Liver (tissue), 3 donors: ENCODE results near the gene FKBP5.
"Not testable (repeated sequence)": the region's sequence is repeated elsewhere in the genome, so short reads cannot be mapped to it uniquely, and the experiment has no call there.

Source experiments
- FOXA1 ChIP-seq: IDR thresholded peaks from 2 replicates; pipeline ENCODE4 v1.6.1; 2016; ENCODE audit warnings: antibody characterized with exemption
- JUND ChIP-seq, 2 donors: IDR thresholded peaks; 2 replicates each; pipeline ENCODE4 v1.6.1; 2016; ENCODE audit warnings: antibody characterized with exemption in 2 of 2
- RAD21 ChIP-seq, 2 donors: IDR thresholded peaks; 2 replicates each; pipeline ENCODE4 v1.6.1; 2016; ENCODE audit warnings: antibody characterized with exemption in 2 of 2, mild to moderate bottlenecking in 2 of 2
- RXRA ChIP-seq, 2 donors: IDR thresholded peaks; 2 replicates each; pipeline ENCODE4 v1.6.1; 2017 to 2018; ENCODE audit warnings: antibody characterized with exemption in 2 of 2, mild to moderate bottlenecking in 1 of 2
- SP1 ChIP-seq: IDR thresholded peaks from 2 replicates; pipeline ENCODE4 v1.6.1; 2018; ENCODE audit warnings: antibody characterized with exemption, mild to moderate bottlenecking
- TAF1 ChIP-seq: conservative IDR thresholded peaks from 2 replicates; pipeline ENCODE4 v1.6.1; 2016; ENCODE audit warnings: antibody characterized with exemption, mild to moderate bottlenecking
- YY1 ChIP-seq: IDR thresholded peaks from 2 replicates; pipeline ENCODE4 v1.6.1; 2016; ENCODE audit warnings: antibody characterized with exemption, mild to moderate bottlenecking
- TF ChIP-seq, protein P1 (sequence below): fragments of 150-350 bp; IDR thresholded peaks from 2 replicates; pipeline ENCODE4 v1.5.1; 2017; ENCODE audit warnings: improper control_type of control experiment, low read depth, low read length; ENCODE audit not compliant: missing input control
- TF ChIP-seq, protein P2 (sequence below): IDR thresholded peaks from 2 replicates; pipeline ENCODE4 v1.6.1; 2016; ENCODE audit warnings: antibody characterized with exemption, mild to moderate bottlenecking
- TF ChIP-seq, protein P3 (sequence below): IDR thresholded peaks from 2 replicates; pipeline ENCODE4 v1.6.1; 2016; ENCODE audit warnings: antibody characterized with exemption
- donor health status: healthy.
- donor health status: healthy.

DNA sequence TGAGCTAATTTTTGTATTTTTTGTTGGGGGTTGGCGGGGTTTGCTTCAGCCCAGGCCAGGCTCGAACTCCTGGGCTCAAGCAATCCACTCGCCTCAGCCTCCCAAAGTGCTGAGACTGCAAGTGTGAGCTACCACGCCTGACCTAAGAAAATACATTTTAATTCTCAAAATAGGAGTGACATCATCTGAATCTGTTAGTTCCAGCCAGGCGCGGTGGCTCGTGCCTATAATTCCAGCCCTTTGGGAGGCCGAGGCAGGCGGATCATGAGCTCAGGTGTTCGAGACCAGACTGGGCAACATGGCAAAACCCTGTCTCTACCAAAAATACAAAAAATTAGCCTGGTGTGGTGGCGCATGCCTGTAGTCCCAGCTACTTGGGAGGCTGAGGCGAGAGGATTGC, 45.6 kb upstream of the FKBP5 start:
- TF ChIP-seq, protein P1, sequence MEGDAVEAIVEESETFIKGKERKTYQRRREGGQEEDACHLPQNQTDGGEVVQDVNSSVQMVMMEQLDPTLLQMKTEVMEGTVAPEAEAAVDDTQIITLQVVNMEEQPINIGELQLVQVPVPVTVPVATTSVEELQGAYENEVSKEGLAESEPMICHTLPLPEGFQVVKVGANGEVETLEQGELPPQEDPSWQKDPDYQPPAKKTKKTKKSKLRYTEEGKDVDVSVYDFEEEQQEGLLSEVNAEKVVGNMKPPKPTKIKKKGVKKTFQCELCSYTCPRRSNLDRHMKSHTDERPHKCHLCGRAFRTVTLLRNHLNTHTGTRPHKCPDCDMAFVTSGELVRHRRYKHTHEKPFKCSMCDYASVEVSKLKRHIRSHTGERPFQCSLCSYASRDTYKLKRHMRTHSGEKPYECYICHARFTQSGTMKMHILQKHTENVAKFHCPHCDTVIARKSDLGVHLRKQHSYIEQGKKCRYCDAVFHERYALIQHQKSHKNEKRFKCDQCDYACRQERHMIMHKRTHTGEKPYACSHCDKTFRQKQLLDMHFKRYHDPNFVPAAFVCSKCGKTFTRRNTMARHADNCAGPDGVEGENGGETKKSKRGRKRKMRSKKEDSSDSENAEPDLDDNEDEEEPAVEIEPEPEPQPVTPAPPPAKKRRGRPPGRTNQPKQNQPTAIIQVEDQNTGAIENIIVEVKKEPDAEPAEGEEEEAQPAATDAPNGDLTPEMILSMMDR: not testable (repeated sequence)
- TF ChIP-seq, protein P2, sequence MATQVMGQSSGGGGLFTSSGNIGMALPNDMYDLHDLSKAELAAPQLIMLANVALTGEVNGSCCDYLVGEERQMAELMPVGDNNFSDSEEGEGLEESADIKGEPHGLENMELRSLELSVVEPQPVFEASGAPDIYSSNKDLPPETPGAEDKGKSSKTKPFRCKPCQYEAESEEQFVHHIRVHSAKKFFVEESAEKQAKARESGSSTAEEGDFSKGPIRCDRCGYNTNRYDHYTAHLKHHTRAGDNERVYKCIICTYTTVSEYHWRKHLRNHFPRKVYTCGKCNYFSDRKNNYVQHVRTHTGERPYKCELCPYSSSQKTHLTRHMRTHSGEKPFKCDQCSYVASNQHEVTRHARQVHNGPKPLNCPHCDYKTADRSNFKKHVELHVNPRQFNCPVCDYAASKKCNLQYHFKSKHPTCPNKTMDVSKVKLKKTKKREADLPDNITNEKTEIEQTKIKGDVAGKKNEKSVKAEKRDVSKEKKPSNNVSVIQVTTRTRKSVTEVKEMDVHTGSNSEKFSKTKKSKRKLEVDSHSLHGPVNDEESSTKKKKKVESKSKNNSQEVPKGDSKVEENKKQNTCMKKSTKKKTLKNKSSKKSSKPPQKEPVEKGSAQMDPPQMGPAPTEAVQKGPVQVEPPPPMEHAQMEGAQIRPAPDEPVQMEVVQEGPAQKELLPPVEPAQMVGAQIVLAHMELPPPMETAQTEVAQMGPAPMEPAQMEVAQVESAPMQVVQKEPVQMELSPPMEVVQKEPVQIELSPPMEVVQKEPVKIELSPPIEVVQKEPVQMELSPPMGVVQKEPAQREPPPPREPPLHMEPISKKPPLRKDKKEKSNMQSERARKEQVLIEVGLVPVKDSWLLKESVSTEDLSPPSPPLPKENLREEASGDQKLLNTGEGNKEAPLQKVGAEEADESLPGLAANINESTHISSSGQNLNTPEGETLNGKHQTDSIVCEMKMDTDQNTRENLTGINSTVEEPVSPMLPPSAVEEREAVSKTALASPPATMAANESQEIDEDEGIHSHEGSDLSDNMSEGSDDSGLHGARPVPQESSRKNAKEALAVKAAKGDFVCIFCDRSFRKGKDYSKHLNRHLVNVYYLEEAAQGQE: not testable (repeated sequence)
- not testable (repeated sequence) for TF ChIP-seq TAF1; RXRA (IDR thresholded peaks at IDR 0.05); RAD21 (IDR thresholded peaks at IDR 0.05); FOXA1; YY1; SP1; JUND (IDR thresholded peaks at IDR 0.05)
- TF ChIP-seq, protein P3, sequence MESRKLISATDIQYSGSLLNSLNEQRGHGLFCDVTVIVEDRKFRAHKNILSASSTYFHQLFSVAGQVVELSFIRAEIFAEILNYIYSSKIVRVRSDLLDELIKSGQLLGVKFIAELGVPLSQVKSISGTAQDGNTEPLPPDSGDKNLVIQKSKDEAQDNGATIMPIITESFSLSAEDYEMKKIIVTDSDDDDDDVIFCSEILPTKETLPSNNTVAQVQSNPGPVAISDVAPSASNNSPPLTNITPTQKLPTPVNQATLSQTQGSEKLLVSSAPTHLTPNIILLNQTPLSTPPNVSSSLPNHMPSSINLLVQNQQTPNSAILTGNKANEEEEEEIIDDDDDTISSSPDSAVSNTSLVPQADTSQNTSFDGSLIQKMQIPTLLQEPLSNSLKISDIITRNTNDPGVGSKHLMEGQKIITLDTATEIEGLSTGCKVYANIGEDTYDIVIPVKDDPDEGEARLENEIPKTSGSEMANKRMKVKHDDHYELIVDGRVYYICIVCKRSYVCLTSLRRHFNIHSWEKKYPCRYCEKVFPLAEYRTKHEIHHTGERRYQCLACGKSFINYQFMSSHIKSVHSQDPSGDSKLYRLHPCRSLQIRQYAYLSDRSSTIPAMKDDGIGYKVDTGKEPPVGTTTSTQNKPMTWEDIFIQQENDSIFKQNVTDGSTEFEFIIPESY: not testable (repeated sequence)
